Sigmoid colon (tissue), 7 donors: ENCODE measurements around the gene NDUFB6. TPM values are rescaled to one million over a fixed set of nuclear protein-coding genes. Genes with fewer than 3 reads are reported as not detected.

Experiments used
- DNase-seq: peaks from one replicate; pipeline ENCODE4 v3.0.0-alpha.2; 2019
- H3K27ac ChIP-seq, 4 donors: fragments of 200-600 bp; sonication (generic); one replicate each; pipeline ENCODE4 v1.5.1; 2016 to 2019; ENCODE audit warnings: mild to moderate bottlenecking in 1 of 4
- H3K27me3 ChIP-seq, 3 donors: fragments of 200-600 bp; sonication (generic); one replicate each; pipeline ENCODE4 v1.5.1; 2019; ENCODE audit warnings: mild to moderate bottlenecking in 1 of 3
- H3K36me3 ChIP-seq, 4 donors: fragments of 200-600 bp; sonication (generic); one replicate each; pipeline ENCODE4 v1.5.1; 2016 to 2019
- H3K4me1 ChIP-seq, 4 donors: fragments of 200-600 bp; sonication (generic); one replicate each; pipeline ENCODE4 v1.5.1; 2017 to 2019
- H3K4me3 ChIP-seq, 4 donors: fragments of 200-600 bp; sonication (generic); one replicate each; pipeline ENCODE4 v1.5.1; 2017 to 2019; ENCODE audit warnings: mild to moderate bottlenecking in 2 of 4, moderate library complexity in 1 of 4
- H3K9me3 ChIP-seq, 4 donors: fragments of 200-600 bp in 3 of 4; sonication (generic) in 3 of 4; one replicate each; pipeline versions ENCODE4 v1.5.1 to v1.6.1; 2013 to 2019
- CTCF ChIP-seq, 4 experiments: fragments of 450-650 bp in 3 of 4; fragments of 200-600 bp in 1 of 4; IDR thresholded peaks; one replicate each; pipeline ENCODE4 v1.5.1; 2016 to 2019; ENCODE audit warnings: antibody characterized with exemption in 4 of 4, mild to moderate bottlenecking in 3 of 4, moderate library complexity in 2 of 4
- EP300 ChIP-seq, 4 donors: sonication (generic); formaldehyde crosslinking; IDR thresholded peaks; one replicate each; pipeline ENCODE4 v1.6.1; 2017; ENCODE audit warnings: antibody characterized with exemption in 4 of 4
- POLR2A ChIP-seq, 2 donors: fragments of 450-650 bp; IDR thresholded peaks; one replicate each; pipeline ENCODE4 v1.6.1; 2016; ENCODE audit warnings: antibody characterized with exemption in 2 of 2, mild to moderate bottlenecking in 2 of 2, moderate library complexity in 2 of 2
- POLR2AphosphoS5 ChIP-seq, 4 donors: sonication (generic); formaldehyde crosslinking; IDR thresholded peaks; one replicate each; pipeline ENCODE4 v1.6.1; 2017; ENCODE audit warnings: antibody characterized with exemption in 4 of 4
- WGBS, 2 donors: extraction: QIAGEN DNeasy Blood & Tissue Kit; methylation state at CpG; one replicate each; pipeline ENCODE4 v1.1.7; 2013; 5-methylcytosine and 5-hydroxymethylcytosine counted together
- intact Hi-C: fragments of 100-400 bp; cut with DNase I; formaldehyde crosslinking; loops from one replicate; pipeline ENCODE4 v1.15.1; 2023
- polyA plus RNA-seq, 3 donors: library from polyadenylated mRNA; stranded (reverse); fragments of 200-250 nt; gene quantifications; one replicate each; pipeline ENCODE4 v1.2.3, GENCODE V29; 2013
- total RNA-seq, 4 donors: library from RNA; depleted of rRNA; stranded (reverse); fragments of >200 nt; gene quantifications; one replicate each; pipeline ENCODE4 v1.1.0, GENCODE V29; 2016
- donor health status: healthy with polysubstance abuse.
- donor health status: Bipolar disorder and iron deficiency.
- donor health status: healthy.

Gene NDUFB6
- total and polyA plus RNA-seq, 7 donors: 37.7 to 97.6 (median 66.1) TPM

GRCh38 chr9:32508728-32509127 is 64.2 kb downstream of the NDUFB6 start:
- Histone ChIP-seq H3K27ac (no peak overlapping the region), H3K4me3 (no peak overlapping the region), H3K9me3 (no peaks in the 10 kb centered on the region), H3K27me3 (no peaks in the 10 kb centered on the region), H3K4me1 (no peaks in the 10 kb centered on the region), H3K36me3 (no peaks in the 10 kb centered on the region)
- 88 to 99% methylated on average over 1 of the region's 1 CpG for WGBS, 2 donors
- DNase-seq: no peak
- intact Hi-C loops: no loop called here
- TF ChIP-seq CTCF (IDR thresholded peaks at IDR 0.05) (no peak), POLR2AphosphoS5 (IDR thresholded peaks at IDR 0.05) (no peak), EP300 (IDR thresholded peaks at IDR 0.05) (no peak), POLR2A (IDR thresholded peaks at IDR 0.05) (no peak)

GRCh38 chr9:32503008-32503407 is 70.0 kb downstream of the NDUFB6 start:
- intact Hi-C loops: no loop called here
- no peaks in the 10 kb centered on the region for H3K4me1 ChIP-seq

More at GRCh38 chr9:32503008-32503407, 70.0 kb downstream of the NDUFB6 start:
- Histone ChIP-seq H3K9me3 (no peaks in the 10 kb centered on the region), H3K27ac (no peak overlapping the region), H3K27me3 (no peaks in the 10 kb centered on the region), H3K4me3 (no peak overlapping the region), H3K36me3 (peaks cover 0 to 21% (median 7%) of the 10 kb centered on the region in 4 donors)
- no peak for TF ChIP-seq CTCF (IDR thresholded peaks at IDR 0.05)
- no peak for TF ChIP-seq POLR2A (IDR thresholded peaks at IDR 0.05)
- TF ChIP-seq POLR2AphosphoS5 (IDR thresholded peaks at IDR 0.05): no peak
- no peak for TF ChIP-seq EP300 (IDR thresholded peaks at IDR 0.05)
- WGBS, 2 donors: 90 to 93% methylated on average over 3 of the region's 3 CpGs
- DNase-seq: no peak

Other genes with a start within 250 kb of the NDUFB6 start
- 10 to 100 TPM; 37.2 to 54.2 (median 40.0) TPM for gene ACO1, start 188.5 kb downstream of the NDUFB6 start, total RNA-seq
- 10 to 100 TPM; 11.4 to 20.6 (median 15.0) TPM for gene ACO1, start 188.5 kb downstream of the NDUFB6 start, polyA plus RNA-seq
- gene RIGI, start 47.0 kb downstream of the NDUFB6 start, total RNA-seq: 10 to 100 TPM in 3 of 4 donors, 1 to 10 TPM in 1; 9.4 to 19.6 (median 13.9) TPM
- gene RIGI, start 47.0 kb downstream of the NDUFB6 start, polyA plus RNA-seq: 10 to 100 TPM in 1 of 3 donors, 1 to 10 TPM in 2; 4.4 to 11.0 (median 6.0) TPM
- gene SMIM27, start 20.8 kb downstream of the NDUFB6 start, total RNA-seq: 10 to 100 TPM in 1 of 4 donors, 1 to 10 TPM in 3; 1.8 to 10.5 (median 5.0) TPM
- 10 to 100 TPM in 2 of 3 donors, 1 to 10 TPM in 1; 6.6 to 20.4 (median 12.3) TPM for gene SMIM27, start 20.8 kb downstream of the NDUFB6 start, polyA plus RNA-seq
- gene TOPORS, start 20.6 kb downstream of the NDUFB6 start, total RNA-seq: 10 to 100 TPM; 23.5 to 27.5 (median 23.7) TPM
- gene TOPORS, start 20.6 kb downstream of the NDUFB6 start, polyA plus RNA-seq: 1 to 10 TPM; 7.7 to 9.0 (median 8.1) TPM
- not detected for gene TAF1L, start 62.5 kb upstream of the NDUFB6 start, total RNA-seq
- gene TAF1L, start 62.5 kb upstream of the NDUFB6 start, polyA plus RNA-seq: not detected
- gene TMEM215, start 210.4 kb upstream of the NDUFB6 start, total RNA-seq: not detected
- not detected for gene TMEM215, start 210.4 kb upstream of the NDUFB6 start, polyA plus RNA-seq